DMS53 treated with DMSO at 0.1 percent for 48 hours (cell line): ENCODE data around the gene LPGAT1.
"Not testable (repeated sequence)": the region's sequence is repeated elsewhere in the genome, so short reads cannot be mapped to it uniquely, and the experiment has no call there.

ENCODE experiments used
- DNase-seq: peaks from one replicate; lab custom pipeline; 2025; ENCODE audit not compliant: unreplicated experiment; lab: John Stamatoyannopoulos, UW

The LPGAT1 gene

GRCh38 chr1:211710566-211711314 is 119.8 kb downstream of the LPGAT1 start:
- no peak for DNase-seq

DNA sequence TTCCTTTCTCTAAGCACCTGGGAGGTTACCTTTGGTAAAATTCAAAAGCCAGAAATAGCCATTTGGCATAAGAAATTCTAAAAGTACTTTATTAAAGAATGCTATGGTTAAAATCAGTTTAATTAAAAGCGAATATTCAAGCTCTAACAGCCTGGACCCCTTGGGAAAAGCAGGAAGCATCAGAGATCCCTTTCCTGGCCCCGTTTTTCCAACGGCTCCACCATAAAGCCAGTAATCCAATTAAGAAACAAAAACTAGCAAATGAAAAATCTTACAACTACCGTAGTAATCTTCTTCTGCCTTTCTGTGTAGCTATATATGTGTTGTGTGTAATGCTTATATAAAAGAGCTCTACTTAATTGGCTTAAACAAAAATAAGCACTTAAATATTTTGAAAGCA is 121.6 kb downstream of the LPGAT1 start:
- DNase-seq = no peak

DNA sequence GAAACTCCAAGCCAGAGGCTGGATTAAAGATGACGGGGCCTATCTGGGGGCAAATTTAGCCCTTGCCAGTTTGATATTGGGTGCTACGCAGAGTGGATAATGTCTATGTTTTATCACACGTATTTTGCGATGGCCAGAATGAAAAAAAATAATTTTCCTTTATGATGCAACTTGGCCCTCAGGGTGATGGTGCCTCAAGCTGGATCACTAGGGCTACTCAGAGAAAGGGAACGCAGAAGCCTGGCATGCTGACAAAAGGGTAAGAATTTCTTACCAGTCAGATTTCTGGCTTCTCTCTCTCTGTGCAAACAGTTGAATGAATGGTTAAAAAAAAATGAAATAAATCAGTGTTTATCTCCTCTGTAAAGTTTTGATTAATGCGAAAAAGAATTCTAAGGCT is 122.6 kb downstream of the LPGAT1 start:
- DNase-seq = no peak

GRCh38 chr1:211705467-211706091 is 125.0 kb downstream of the LPGAT1 start:
- DNase-seq = peak; percentile 20

- DNase-seq = peak; percentile 43
These were observed 126.0 kb downstream of the LPGAT1 start for GRCh38 chr1:211704543-211704942.

DNA sequence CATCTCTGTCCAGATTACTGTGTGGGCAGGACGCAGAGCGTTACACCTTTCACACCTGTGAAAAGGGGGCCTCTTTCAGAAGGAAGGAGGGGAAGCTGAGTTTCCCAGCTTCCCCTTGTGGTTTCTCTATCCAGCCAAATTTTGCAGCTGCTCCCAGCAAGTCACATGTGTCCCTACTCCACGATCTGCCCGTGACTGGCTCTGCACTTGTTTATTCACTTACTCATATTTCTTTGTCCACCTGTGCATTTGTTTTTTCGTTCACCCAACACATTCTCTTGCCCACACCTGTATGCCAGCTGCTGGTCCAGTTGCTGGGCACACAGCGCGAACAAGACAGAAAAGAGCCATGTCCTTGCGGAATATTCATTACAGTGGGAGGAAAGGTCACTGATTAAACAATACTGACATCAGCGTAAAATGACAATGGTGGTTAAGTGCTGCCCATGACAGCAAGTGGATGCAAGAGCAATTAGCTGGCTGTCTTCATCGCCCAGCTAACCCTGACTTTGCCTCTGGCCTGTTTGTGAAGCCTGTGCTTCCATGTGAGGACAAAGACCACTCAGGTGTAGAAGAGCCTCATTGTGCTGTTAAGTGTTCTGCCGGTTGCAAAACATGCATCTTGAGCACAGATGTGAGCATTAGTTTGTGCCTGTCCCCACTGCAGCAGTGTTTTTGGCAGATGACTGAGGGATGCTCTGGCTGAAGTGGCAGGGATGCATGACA is 126.6 kb downstream of the LPGAT1 start:
- DNase-seq = peak; percentile 99

GRCh38 chr1:211701733-211702132 is 128.8 kb downstream of the LPGAT1 start:
- no peak for DNase-seq

- DNase-seq = no peak
These were observed 131.5 kb downstream of the LPGAT1 start for GRCh38 chr1:211699059-211699458.

GRCh38 chr1:211698161-211699026 is 132.2 kb downstream of the LPGAT1 start:
- DNase-seq = peak; percentile 85

DNA sequence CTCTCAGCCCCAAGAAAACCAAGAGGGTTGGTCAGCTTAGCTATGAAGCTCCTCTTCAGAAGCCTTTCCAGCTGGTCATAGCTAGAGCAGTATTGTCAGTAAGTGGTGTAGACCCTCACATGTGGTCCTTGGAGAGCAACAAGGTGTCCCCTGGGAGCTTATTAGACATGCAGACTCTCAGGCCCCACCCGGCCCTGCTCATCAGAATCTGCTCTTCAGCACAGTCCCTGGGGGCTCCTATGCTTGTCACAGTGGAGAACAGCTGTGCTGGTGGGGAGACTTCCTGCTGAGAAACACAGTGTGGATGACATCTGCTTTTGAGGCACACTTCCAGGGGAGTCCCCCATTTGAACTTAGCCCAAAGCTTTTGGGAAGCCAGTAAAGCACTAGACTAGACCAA is 133.2 kb downstream of the LPGAT1 start:
- no peak for DNase-seq

- no peak for DNase-seq
These were observed 135.3 kb downstream of the LPGAT1 start for GRCh38 chr1:211695135-211695816.

- not testable (repeated sequence) for DNase-seq
These were observed 136.7 kb downstream of the LPGAT1 start for GRCh38 chr1:211693911-211694310.
